Measurements from ENCODE around the gene SYT7.
"Not testable (repeated sequence)": the region's sequence is repeated elsewhere in the genome, so short reads cannot be mapped to it uniquely, and the experiment has no call there.

Gene SYT7, protein sequence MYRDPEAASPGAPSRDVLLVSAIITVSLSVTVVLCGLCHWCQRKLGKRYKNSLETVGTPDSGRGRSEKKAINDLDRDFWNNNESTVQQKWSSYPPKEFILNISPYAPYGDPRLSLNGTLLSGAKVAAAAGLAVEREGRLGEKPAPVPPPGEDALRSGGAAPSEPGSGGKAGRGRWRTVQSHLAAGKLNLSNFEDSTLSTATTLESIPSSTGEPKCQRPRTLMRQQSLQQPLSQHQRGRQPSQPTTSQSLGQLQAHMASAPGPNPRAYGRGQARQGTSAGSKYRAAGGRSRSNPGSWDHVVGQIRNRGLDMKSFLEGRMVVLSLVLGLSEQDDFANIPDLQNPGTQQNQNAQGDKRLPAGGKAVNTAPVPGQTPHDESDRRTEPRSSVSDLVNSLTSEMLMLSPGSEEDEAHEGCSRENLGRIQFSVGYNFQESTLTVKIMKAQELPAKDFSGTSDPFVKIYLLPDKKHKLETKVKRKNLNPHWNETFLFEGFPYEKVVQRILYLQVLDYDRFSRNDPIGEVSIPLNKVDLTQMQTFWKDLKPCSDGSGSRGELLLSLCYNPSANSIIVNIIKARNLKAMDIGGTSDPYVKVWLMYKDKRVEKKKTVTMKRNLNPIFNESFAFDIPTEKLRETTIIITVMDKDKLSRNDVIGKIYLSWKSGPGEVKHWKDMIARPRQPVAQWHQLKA

DNA sequence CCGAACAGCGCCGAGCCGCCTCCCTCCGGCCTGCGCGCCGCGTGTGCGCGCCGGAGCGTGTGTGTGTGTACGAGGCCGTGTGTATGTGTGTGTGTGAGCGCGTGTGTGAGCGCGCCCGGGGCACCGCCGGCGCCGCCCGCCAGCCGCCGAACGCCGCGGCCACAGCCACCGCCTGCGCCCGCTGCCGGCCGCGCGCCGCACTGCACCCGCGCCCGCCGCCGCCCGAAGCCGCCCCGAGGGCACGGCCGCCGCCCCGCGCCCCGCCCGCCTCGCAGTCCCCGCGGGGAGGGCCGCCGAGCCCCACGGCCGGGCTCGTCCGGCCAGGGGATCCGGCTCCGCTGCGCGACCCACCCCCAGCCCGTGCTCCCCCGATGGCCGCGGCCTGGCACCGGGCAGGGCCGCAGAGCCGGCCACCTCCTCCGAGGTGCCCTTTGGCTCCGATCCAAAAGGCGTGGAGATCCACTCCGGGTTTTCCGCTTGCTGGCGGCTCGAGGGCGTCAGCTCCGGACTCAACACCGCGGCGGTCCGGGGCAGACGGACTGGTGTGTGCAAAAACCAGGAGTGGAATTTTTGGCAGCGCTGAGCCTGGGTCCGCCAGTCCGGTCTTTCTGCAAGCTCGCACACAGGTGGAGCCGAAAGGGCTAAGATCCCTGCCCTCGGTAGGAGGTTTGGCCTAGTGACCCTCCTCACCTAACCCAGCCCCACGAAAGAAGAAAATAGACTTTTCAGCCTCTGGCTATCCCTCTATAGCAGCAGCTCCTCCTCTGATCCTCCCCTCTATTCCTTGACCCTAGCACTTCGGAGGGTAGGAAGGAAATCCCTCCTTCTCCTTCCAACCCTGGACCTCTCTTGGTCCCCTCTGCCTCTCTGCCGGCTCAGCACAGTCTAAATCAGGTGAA is at the start of gene SYT7:
TSS of gene SYT7 (minus strand) at position 47 of the 899 bp plus-strand sequence. CDS start 256 bp downstream, outside the sequence.
- DNase-seq, result peak; percentile 47 to 94 (median 87)

GRCh38 chr11:61630089-61630488 is 49.2 kb upstream of the SYT7 start:
- no peak for DNase-seq

GRCh38 chr11:61629082-61629833 is 48.4 kb upstream of the SYT7 start:
- DNase-seq, result no peak

GRCh38 chr11:61628662-61628970 is 47.7 kb upstream of the SYT7 start:
- no peak for DNase-seq

DNA sequence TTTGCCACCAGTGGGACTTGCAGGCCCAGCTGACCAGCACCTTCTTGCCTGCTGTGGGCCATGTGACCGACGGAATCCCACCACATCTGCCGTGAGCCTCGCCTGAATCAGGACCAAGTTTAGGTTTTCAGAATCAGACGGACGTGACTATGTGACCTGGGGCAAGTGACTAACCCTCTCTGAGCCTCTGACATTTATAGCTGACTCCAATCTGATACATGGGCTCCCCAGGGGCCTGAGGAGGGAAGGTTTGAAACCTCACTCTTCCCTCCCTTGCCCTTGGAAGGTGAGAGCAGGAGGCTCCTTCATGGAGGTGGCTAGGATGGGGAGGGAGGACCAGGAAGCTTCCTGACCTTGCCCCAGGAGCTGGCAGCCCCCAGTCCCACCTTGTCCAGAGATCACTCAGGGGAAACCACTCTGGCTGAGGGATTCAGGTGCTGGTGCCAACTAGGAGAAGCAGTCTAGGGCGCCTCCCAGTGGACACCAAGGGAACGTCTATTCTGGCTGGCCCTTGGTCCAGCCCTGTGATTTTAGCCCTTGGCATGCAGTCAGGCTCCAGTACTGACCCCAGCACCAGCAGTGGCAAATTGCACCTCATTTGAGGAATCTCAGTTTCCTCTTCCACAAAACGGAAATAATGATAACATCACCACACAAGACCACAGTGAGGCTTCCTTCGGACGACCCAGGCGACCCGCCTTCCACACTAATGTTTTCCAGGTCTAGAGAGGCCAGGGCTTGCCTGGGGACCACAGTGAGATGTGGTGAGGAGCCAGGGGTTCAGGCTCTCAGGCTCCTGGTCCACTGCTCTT is 47.2 kb upstream of the SYT7 start:
- DNase-seq, result peak in 34 of 58 donors; percentile 2 to 59 (median 16)

DNA sequence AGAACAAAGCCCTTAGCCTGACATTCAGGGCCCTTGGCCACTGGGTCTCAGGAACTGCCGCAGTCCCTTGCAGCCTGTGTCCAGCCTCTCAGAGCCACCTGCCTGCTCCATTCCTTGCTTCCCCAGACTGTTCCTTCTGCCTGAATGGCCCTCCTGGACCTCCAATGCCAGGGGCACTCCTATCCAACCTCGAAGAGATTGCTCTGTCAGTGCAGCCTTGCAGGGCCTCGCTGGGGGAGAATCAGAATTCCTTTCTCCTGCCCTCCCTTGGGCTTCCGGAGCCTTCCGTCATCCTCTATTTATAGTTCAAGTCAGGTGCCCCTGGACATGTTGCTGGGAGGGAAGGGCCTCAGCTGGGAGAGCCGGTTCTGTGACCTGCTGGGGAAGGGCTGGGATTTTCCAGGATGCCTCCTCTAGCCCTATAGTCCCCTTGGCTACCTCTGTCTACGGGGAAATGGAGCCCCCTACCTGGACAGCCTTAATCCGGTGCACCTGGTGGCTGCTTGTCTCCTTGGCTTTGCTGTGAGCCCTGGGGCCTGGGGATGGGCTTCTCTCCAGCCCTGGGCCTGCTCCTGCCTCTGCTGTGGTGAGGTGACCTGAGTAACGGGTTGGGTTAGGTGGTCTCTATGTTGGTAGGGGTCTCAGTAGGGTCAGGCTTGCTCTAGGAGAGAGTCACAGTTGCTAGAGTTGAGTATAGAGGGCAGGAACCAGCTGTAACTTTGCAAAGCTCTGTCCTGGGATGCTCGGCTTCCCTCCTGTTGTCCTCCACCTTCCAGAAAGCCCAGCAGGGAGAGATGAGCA is 45.9 kb upstream of the SYT7 start:
- DNase-seq, result no peak

- no peak for DNase-seq
Observed at GRCh38 chr11:61625525-61625924, 44.6 kb upstream of the SYT7 start.

GRCh38 chr11:61621917-61622585 is 41.2 kb upstream of the SYT7 start:
- no peak for DNase-seq

DNA sequence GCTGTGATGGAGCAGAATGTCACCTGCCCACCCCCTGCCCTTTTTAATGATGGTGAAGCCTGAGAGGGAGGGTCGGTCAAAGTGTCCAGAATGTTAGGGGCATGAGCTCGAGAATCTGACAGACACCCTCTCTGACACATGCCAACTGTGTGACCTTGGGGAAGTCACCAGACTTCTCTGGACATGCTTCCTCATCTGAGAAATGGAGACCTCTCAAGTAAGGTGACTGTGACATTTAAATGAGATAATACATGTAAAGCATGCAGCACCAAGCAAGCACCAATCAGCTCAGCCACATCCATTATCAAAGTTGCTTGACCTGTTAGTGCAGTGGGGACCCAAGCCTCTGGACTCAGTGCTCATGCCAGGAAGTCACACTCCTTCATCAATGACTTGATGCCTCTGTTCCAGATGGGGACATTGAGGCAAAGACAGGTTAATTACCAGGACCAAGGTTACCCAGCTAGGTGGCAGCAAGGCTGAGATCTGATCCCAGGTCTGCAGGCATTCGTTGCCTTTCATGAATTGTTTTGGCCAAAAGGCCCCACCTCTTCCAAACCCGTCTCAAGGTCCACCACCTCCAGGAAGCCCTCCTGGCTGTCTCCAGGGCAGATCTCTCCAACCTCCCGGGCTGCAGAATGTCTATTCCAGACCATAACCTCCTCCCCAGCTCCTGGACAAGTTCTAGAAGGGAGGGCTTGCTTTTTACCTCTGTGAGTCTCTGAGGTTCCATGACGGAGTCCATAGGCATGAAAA is 38.8 kb upstream of the SYT7 start:
- DNase-seq, result no peak

DNA sequence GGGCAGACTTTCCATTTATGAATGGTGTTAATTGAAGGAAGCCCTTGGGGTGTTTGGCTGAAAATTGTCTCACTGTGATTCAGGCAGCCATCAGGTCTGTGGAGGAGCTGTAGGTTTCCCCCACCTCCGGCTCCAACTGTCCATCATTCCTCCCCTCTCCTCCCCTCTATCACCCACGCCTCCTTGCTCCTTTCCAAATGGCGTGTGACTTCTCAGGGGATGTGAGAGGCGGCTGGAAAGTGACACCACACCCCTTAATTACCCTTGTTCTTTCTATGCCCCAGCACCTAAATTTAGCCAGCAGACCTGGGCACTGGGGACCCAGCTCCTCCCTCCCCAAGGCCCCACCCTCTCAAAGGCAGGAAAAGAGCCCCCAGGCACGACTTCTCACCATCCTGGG is 38.1 kb upstream of the SYT7 start:
- no peak for DNase-seq

- no peak for DNase-seq
Observed at GRCh38 chr11:61617515-61617914, 36.6 kb upstream of the SYT7 start.

DNA sequence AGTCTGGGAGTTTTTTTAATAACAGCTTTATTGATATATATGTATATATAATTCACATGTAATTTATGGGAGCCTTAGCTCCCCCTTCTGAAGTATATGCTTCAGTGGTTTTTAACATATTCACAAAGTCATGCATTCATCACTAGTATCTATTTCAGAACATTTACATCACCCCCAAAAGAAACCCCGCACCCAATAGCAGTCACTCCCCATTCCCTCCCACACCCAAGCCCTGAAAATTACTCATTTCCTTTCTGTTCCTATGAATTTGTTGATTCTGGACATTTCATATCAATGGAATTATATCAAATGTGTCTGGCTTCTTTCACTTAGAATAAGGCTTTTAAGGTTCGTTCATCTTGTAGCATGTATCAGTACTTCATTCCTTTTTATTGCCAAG is 35.6 kb upstream of the SYT7 start:
- DNase-seq, result no peak

- DNase-seq, result not testable (repeated sequence)
Observed at GRCh38 chr11:61614782-61615181, 33.9 kb upstream of the SYT7 start.

- DNase-seq, result no peak
Observed at GRCh38 chr11:61613870-61614269, 33.0 kb upstream of the SYT7 start.

DNA sequence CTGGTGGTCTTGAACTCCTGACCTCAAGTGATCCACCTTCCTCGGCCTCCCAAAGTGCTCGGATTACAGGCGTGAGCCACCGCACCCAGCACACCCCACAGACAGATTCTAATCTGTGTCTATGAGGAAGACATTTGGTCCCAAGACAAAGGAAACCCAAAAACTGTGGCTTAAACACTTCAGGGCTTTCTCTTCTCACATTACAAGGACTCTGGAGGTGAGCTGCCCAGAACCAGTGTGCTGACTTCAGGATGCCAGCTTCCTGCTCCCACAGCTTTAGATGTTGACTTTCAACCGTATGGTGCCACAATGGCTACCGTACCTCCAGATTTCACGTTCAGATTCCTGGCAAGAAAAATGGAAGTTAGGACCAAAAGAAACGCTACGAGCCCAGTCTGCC is 32.2 kb upstream of the SYT7 start:
- no peak for DNase-seq

- DNase-seq, result no peak
Observed at GRCh38 chr11:61611309-61611708, 30.4 kb upstream of the SYT7 start.

- no peak for DNase-seq
Observed at GRCh38 chr11:61610905-61611304, 30.0 kb upstream of the SYT7 start.

- DNase-seq, result peak in 1 of 58 donors; percentile 31
Observed at GRCh38 chr11:61609980-61610366, 29.1 kb upstream of the SYT7 start.
